Loucy (cell line): ENCODE results near the gene DSCAM.

Source experiments
- H2AFZ ChIP-seq: fragments of 200-600 bp; sonication (generic); 2 replicates; pipeline ENCODE4 v1.6.0; 2016; ENCODE audit warnings: antibody characterized with exemption, mild to moderate bottlenecking, low read length, moderate library complexity
- H3F3A ChIP-seq: fragments of 200-600 bp; 2 replicates; pipeline ENCODE4 v1.6.0; 2016; ENCODE audit warnings: antibody characterized with exemption, low read depth, mild to moderate bottlenecking
- H3K27me3 ChIP-seq: fragments of 200-600 bp; sonication (generic); 2 replicates; pipeline ENCODE4 v1.6.1; 2014; ENCODE audit warnings: low read length, mild to moderate bottlenecking; ENCODE audit not compliant: insufficient read depth, poor library complexity, severe bottlenecking
- H3K36me3 ChIP-seq: fragments of 200-600 bp; sonication (generic); 2 replicates; pipeline ENCODE4 v1.6.1; 2016; ENCODE audit warnings: low read length; ENCODE audit not compliant: insufficient read depth
- H3K4me1 ChIP-seq: fragments of 200-600 bp; sonication (generic); 2 replicates; pipeline ENCODE4 v1.5.1; 2014; ENCODE audit warnings: low read length, mild to moderate bottlenecking; ENCODE audit not compliant: insufficient read depth, poor library complexity, severe bottlenecking
- H3K4me2 ChIP-seq: fragments of 200-600 bp; sonication (generic); 2 replicates; pipeline ENCODE4 v1.6.0; 2014; ENCODE audit warnings: antibody characterized with exemption, low read length, low read depth, mild to moderate bottlenecking; ENCODE audit not compliant: poor library complexity, severe bottlenecking
- H3K4me3 ChIP-seq: fragments of 200-600 bp; sonication (generic); 2 replicates; pipeline ENCODE4 v1.5.1; 2014; ENCODE audit warnings: low read length, mild to moderate bottlenecking, mixed read lengths; ENCODE audit not compliant: poor library complexity, severe bottlenecking
- H3K79me2 ChIP-seq: fragments of 200-600 bp; sonication (generic); 2 replicates; pipeline ENCODE4 v1.6.1; 2014; ENCODE audit warnings: low read length; ENCODE audit not compliant: insufficient read depth
- H3K9ac ChIP-seq: fragments of 200-600 bp; sonication (generic); 2 replicates; pipeline ENCODE4 v1.6.0; 2014; ENCODE audit warnings: mild to moderate bottlenecking, low read depth, low read length, moderate library complexity; ENCODE audit not compliant: poor library complexity, severe bottlenecking
- H3K9me2 ChIP-seq: fragments of 200-600 bp; sonication (generic); replicated peaks from 2 replicates; pipeline ENCODE4 v1.6.1; 2016; ENCODE audit warnings: low read depth, low read length, mixed read lengths
- H3K9me3 ChIP-seq: fragments of 200-600 bp; sonication (generic); 2 replicates; pipeline ENCODE4 v1.6.1; 2014; ENCODE audit warnings: mild to moderate bottlenecking, antibody characterized with exemption, low read length, low read depth; ENCODE audit not compliant: insufficient read depth
- H4K20me1 ChIP-seq: fragments of 200-600 bp; sonication (generic); 2 replicates; pipeline ENCODE4 v1.6.0; 2014; ENCODE audit warnings: antibody characterized with exemption, low read length, mild to moderate bottlenecking; ENCODE audit not compliant: insufficient read depth, poor library complexity, severe bottlenecking
- CTCF ChIP-seq: fragments of 200-600 bp; sonication (generic); conservative IDR thresholded peaks from 2 replicates; pipeline ENCODE4 v1.5.1; 2014; ENCODE audit warnings: mild to moderate bottlenecking, antibody characterized with exemption, low read length
- EZH2phosphoT487 ChIP-seq: fragments of 200-600 bp; IDR thresholded peaks from 2 replicates; pipeline ENCODE4 v1.6.1; 2018; ENCODE audit warnings: antibody characterized with exemption, mild to moderate bottlenecking, moderate library complexity, borderline replicate concordance

DSCAM gene

GRCh38 chr21:40165773-40166070 is 681.2 kb downstream of the DSCAM start:
- TF ChIP-seq EZH2phosphoT487 = no peak
- no peak for TF ChIP-seq CTCF
- H2AFZ ChIP-seq = no peak overlapping the region

GRCh38 chr21:40164905-40165772 is 681.8 kb downstream of the DSCAM start:
- Histone ChIP-seq H3K27me3 (no peaks in the 10 kb centered on the region), H3K79me2 (no peaks in the 10 kb centered on the region), H3K4me3 (no peak overlapping the region), H3K9me3 (peaks cover 3% of the 10 kb centered on the region; the same call in 1 of the 2 replicates), H3K4me1 (no peaks in the 10 kb centered on the region), H3K9me2 (no peaks in the 10 kb centered on the region), H2AFZ (no peak overlapping the region), H3K4me2 (no peak overlapping the region), H3K9ac (no peak overlapping the region), H4K20me1 (no peaks in the 10 kb centered on the region), H3K36me3 (no peaks in the 10 kb centered on the region), H3F3A (no peaks in the 10 kb centered on the region)
- TF ChIP-seq CTCF = no peak
- no peak for TF ChIP-seq EZH2phosphoT487

More at GRCh38 chr21:40165773-40166070, 681.2 kb downstream of the DSCAM start:
- no peaks in the 10 kb centered on the region for H3K4me1 ChIP-seq
- H3K9me3 ChIP-seq = peaks cover 3% of the 10 kb centered on the region; the same call in 1 of the 2 replicates
- H3K36me3 ChIP-seq = no peaks in the 10 kb centered on the region
- H3K9me2 ChIP-seq = no peaks in the 10 kb centered on the region
- no peaks in the 10 kb centered on the region for H3F3A ChIP-seq
- no peak overlapping the region for H3K9ac ChIP-seq
- no peaks in the 10 kb centered on the region for H4K20me1 ChIP-seq
- no peak overlapping the region for H3K4me2 ChIP-seq
- H3K4me3 ChIP-seq = no peak overlapping the region
- no peaks in the 10 kb centered on the region for H3K27me3 ChIP-seq
- H3K79me2 ChIP-seq = no peaks in the 10 kb centered on the region

- no peaks in the 10 kb centered on the region for H3K4me1 ChIP-seq
- H3K9me3 ChIP-seq = no peaks in the 10 kb centered on the region; the same call in 1 of the 2 replicates
- no peaks in the 10 kb centered on the region for H3F3A ChIP-seq
These were observed 684.9 kb downstream of the DSCAM start for GRCh38 chr21:40162075-40162474.

More at GRCh38 chr21:40162075-40162474, 684.9 kb downstream of the DSCAM start:
- no peak overlapping the region for H3K4me3 ChIP-seq
- H3K9me2 ChIP-seq = no peaks in the 10 kb centered on the region
- H3K9ac ChIP-seq = no peak overlapping the region
- no peak overlapping the region for H3K4me2 ChIP-seq
- TF ChIP-seq EZH2phosphoT487 (no peak), CTCF (no peak)
- no peak overlapping the region for H2AFZ ChIP-seq
- H3K79me2 ChIP-seq = no peaks in the 10 kb centered on the region
- H4K20me1 ChIP-seq = no peaks in the 10 kb centered on the region
- H3K27me3 ChIP-seq = no peaks in the 10 kb centered on the region
- no peaks in the 10 kb centered on the region for H3K36me3 ChIP-seq
